Astrocyte (in vitro differentiated cells and primary cell): Measurements from ENCODE around the gene PLAC8. TPM values are rescaled to one million over a fixed set of nuclear protein-coding genes. Genes with fewer than 3 reads are reported as not detected.
"Not testable (repeated sequence)": the region's sequence is repeated elsewhere in the genome, so short reads cannot be mapped to it uniquely, and the experiment has no call there.

Source experiments
- DNase-seq: peaks from one replicate; pipeline ENCODE4 v3.0.0-alpha.2; 2010; ENCODE audit warnings: low read depth
- FAIRE-seq: peaks from 2 replicates; lab custom pipeline; 2011; peaks lifted over from hg19 to GRCh38; lab: Jason Lieb, UNC
- H2AFZ ChIP-seq: 2 replicates; pipeline ENCODE4 v1.6.0; 2012; ENCODE audit warnings: low read depth, low read length, inconsistent platforms
- H3K27ac ChIP-seq: 2 replicates; pipeline ENCODE4 v1.5.1; 2011; ENCODE audit warnings: low read depth, low read length, inconsistent platforms
- H3K27me3 ChIP-seq: 2 replicates; pipeline ENCODE4 v1.6.0; 2011; ENCODE audit warnings: low read length, inconsistent platforms; ENCODE audit not compliant: insufficient read depth
- H3K36me3 ChIP-seq: 2 replicates; pipeline ENCODE4 v1.5.1; 2011; ENCODE audit warnings: low read length, inconsistent platforms; ENCODE audit not compliant: insufficient read depth
- H3K4me1 ChIP-seq: 2 replicates; pipeline ENCODE4 v1.5.1; 2011; ENCODE audit warnings: low read length, inconsistent platforms; ENCODE audit not compliant: insufficient read depth
- H3K4me2 ChIP-seq: 2 replicates; pipeline ENCODE4 v1.6.0; 2012; ENCODE audit warnings: low read length, inconsistent platforms
- H3K4me3 ChIP-seq: 2 replicates; pipeline ENCODE4 v1.5.1; 2011; ENCODE audit warnings: low read depth, mild to moderate bottlenecking, low read length, inconsistent platforms; ENCODE audit not compliant: insufficient read depth
- H3K79me2 ChIP-seq: 2 replicates; pipeline ENCODE4 v1.6.0; 2012; ENCODE audit warnings: mild to moderate bottlenecking, low read length, inconsistent platforms; ENCODE audit not compliant: insufficient read depth
- H3K9ac ChIP-seq: 2 replicates; pipeline ENCODE4 v1.6.0; 2012; ENCODE audit warnings: mild to moderate bottlenecking, low read length, inconsistent platforms
- H3K9me3 ChIP-seq: 2 replicates; pipeline ENCODE4 v1.5.1; 2012; ENCODE audit warnings: low read depth, mild to moderate bottlenecking, low read length, inconsistent platforms; ENCODE audit not compliant: insufficient read depth
- H4K20me1 ChIP-seq: 2 replicates; pipeline ENCODE4 v1.6.0; 2012; ENCODE audit warnings: low read length, inconsistent platforms; ENCODE audit not compliant: insufficient read depth
- H3K27ac Mint-ChIP-seq: one replicate; pipeline ENCODE4 v1.8.0; 2021; ENCODE audit warnings: mild to moderate bottlenecking, mixed read lengths; ENCODE audit not compliant: unreplicated experiment
- H3K27me3 Mint-ChIP-seq: one replicate; pipeline ENCODE4 v1.8.0; 2021; ENCODE audit warnings: low read depth, mixed read lengths; ENCODE audit not compliant: unreplicated experiment
- H3K36me3 Mint-ChIP-seq: one replicate; pipeline ENCODE4 v1.8.0; 2021; ENCODE audit warnings: low read depth, mixed read lengths; ENCODE audit not compliant: unreplicated experiment
- H3K4me1 Mint-ChIP-seq: one replicate; pipeline ENCODE4 v1.8.0; 2021; ENCODE audit warnings: low read depth, mixed read lengths; ENCODE audit not compliant: unreplicated experiment
- H3K4me3 Mint-ChIP-seq: one replicate; pipeline ENCODE4 v1.8.0; 2021; ENCODE audit warnings: mild to moderate bottlenecking, moderate library complexity, mixed read lengths; ENCODE audit not compliant: unreplicated experiment
- H3K9me3 Mint-ChIP-seq: one replicate; pipeline ENCODE4 v1.8.0; 2021; ENCODE audit warnings: mild to moderate bottlenecking, mixed read lengths; ENCODE audit not compliant: unreplicated experiment
- CTCF ChIP-seq: IDR thresholded peaks from 2 replicates; pipeline ENCODE4 v1.5.1; 2011; ENCODE audit warnings: low read depth, mild to moderate bottlenecking, inconsistent platforms, low read length, moderate library complexity; ENCODE audit not compliant: insufficient read depth
- EZH2 ChIP-seq: IDR thresholded peaks from 2 replicates; pipeline ENCODE4 v1.6.1; 2012; ENCODE audit warnings: mild to moderate bottlenecking, low read length, inconsistent platforms; ENCODE audit not compliant: insufficient read depth
- total RNA-seq: library from RNA; stranded (reverse); gene quantifications from 2 replicates; pipeline ENCODE4 v1.2.1, GENCODE V29; 2021

Gene PLAC8
- total RNA-seq, 1 donor from 2014 or later, result 27.8 TPM

- H3K9me3 ChIP-seq, result no peaks in the 10 kb centered on the region
- H3K27ac ChIP-seq, result no peak overlapping the region
- H3K9ac ChIP-seq, result no peak overlapping the region
- no peaks in the 10 kb centered on the region for H3K9me3 Mint-ChIP-seq
- H3K27me3 Mint-ChIP-seq, result no peaks in the 10 kb centered on the region
- H2AFZ ChIP-seq, result no peak overlapping the region
- no peak overlapping the region for H3K4me3 ChIP-seq
- no peaks in the 10 kb centered on the region for H3K27me3 ChIP-seq
- DNase-seq, result no peak
- peaks cover 3% of the 10 kb centered on the region for H3K4me1 ChIP-seq
- no peaks in the 10 kb centered on the region for H3K4me1 Mint-ChIP-seq
- no peak overlapping the region for H3K27ac Mint-ChIP-seq
- peaks cover 16% of the 10 kb centered on the region for H3K36me3 ChIP-seq
- H3K4me3 Mint-ChIP-seq, result no peak overlapping the region
- no peaks in the 10 kb centered on the region for H4K20me1 ChIP-seq
- H3K4me2 ChIP-seq, result no peak overlapping the region
- TF ChIP-seq EZH2 (no peak), CTCF (no peak)
- H3K79me2 ChIP-seq, result no peaks in the 10 kb centered on the region
- H3K36me3 Mint-ChIP-seq, result peaks cover 9% of the 10 kb centered on the region
- peak; percentile 54 for FAIRE-seq
These were observed 51.8 kb downstream of the PLAC8 start for GRCh38 chr4:83062739-83063138.

DNA sequence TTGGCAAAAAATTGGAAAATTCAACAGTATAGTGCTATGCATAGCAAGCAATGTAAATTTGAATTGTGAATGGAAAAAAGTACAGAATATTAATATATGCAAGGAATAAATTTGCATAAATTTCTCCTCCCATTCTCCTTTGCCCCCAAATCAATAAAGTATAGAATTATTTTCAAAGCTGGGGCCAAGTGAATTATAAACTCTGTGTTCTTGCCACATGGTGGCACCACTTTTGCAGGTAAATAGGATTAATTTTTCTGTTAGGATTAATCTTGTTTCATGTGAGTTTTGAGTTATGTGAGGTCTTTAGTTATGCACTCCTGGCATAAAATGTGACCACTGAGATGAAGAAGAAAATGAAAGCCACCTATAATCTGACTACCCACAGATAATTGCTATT, 59.6 kb downstream of the PLAC8 start:
- peak; percentile 32 for FAIRE-seq
- peaks cover 15% of the 10 kb centered on the region for H3K36me3 Mint-ChIP-seq
- Histone ChIP-seq H3K9ac (no peak overlapping the region), H3K4me3 (no peak overlapping the region), H3K79me2 (no peaks in the 10 kb centered on the region), H3K27me3 (no peaks in the 10 kb centered on the region), H3K4me1 (no peaks in the 10 kb centered on the region), H3K9me3 (no peaks in the 10 kb centered on the region), H3K36me3 (peaks cover 18% of the 10 kb centered on the region), H4K20me1 (no peaks in the 10 kb centered on the region), H2AFZ (no peak overlapping the region), H3K27ac (no peak overlapping the region), H3K4me2 (no peak overlapping the region)
- TF ChIP-seq EZH2 (no peak), CTCF (peak; percentile 37)
- no peak for DNase-seq
- no peak overlapping the region for H3K27ac Mint-ChIP-seq
- H3K4me1 Mint-ChIP-seq, result no peaks in the 10 kb centered on the region
- H3K4me3 Mint-ChIP-seq, result no peak overlapping the region
- H3K9me3 Mint-ChIP-seq, result no peaks in the 10 kb centered on the region
- no peaks in the 10 kb centered on the region for H3K27me3 Mint-ChIP-seq

DNA sequence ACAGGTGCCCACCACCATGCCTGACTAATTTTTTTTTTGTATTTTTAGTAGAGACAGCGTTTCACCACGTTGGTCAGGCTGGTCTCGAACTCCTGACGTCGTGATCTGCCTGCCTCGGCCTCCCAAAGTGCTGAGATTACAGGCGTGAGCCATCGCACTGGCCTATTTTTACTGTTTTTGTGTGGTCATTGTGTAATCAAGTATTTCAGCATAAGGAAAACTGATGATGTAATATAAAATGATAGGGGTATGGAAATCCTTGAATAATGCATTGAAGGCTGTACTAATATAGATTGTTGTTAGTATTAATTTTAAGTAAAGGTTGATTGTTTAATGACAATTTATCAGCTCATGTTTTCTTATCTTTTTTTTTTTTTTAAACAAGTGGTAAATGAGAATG, 65.7 kb downstream of the PLAC8 start:
- FAIRE-seq, H3K27me3 ChIP-seq, H3K9me3 Mint-ChIP-seq, H2AFZ ChIP-seq, H4K20me1 ChIP-seq, H3K4me3 Mint-ChIP-seq, H3K9me3 ChIP-seq, H3K27ac ChIP-seq, H3K4me1 ChIP-seq, H3K4me3 ChIP-seq, H3K27ac Mint-ChIP-seq, H3K9ac ChIP-seq, H3K4me1 Mint-ChIP-seq, DNase-seq, H3K4me2 ChIP-seq, H3K27me3 Mint-ChIP-seq: not testable (repeated sequence)
- H3K79me2 ChIP-seq, result peaks cover 30% of the 10 kb centered on the region
- peaks cover 13% of the 10 kb centered on the region for H3K36me3 Mint-ChIP-seq
- H3K36me3 ChIP-seq, result peaks cover 15% of the 10 kb centered on the region
